Inflammatory macrophage treated with lipopolysaccharide for 1 hour (primary cell): ENCODE results near the gene KIRREL3.

Experiments
- DNase-seq, 2 donors: peaks; one replicate each; pipeline ENCODE4 v3.0.0-alpha.2; 2020 to 2022

KIRREL3 gene

DNA sequence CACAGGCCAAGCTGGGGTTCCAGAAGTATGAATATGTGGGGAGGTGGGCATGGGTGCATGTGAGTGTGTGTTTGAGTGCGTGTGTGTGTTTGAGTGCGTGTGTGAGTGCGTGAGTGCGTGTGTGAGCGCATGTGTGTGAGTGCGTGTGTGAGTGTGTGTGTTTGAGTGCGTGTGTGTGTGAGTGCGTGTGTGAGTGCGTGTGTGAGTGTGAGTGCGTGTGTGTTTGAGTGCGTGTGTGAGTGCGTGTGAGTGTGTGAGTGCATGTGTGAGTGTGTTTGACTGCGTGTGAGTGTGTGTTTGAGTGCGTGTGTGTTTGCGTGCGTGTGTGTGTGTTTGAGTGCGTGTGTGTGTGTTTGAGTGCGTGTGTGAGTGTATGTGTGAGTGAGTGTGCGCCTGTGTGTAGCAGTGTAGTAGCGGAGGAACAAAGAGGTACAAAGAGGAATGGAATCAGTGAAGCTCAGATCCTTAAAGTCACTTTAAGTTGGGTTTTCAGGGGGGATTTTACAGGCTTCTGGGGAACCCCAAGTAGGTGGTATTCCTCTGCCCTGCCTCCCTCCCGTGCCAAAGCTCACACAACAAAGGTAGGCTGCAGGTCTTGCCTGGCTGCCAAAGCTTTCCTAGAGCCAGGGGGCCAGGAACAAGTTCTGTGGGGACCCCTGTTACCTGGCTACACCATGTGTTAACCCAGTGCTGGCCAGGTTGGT lies 137.1 kb downstream of the KIRREL3 start:
- DNase-seq, result no peak

DNA sequence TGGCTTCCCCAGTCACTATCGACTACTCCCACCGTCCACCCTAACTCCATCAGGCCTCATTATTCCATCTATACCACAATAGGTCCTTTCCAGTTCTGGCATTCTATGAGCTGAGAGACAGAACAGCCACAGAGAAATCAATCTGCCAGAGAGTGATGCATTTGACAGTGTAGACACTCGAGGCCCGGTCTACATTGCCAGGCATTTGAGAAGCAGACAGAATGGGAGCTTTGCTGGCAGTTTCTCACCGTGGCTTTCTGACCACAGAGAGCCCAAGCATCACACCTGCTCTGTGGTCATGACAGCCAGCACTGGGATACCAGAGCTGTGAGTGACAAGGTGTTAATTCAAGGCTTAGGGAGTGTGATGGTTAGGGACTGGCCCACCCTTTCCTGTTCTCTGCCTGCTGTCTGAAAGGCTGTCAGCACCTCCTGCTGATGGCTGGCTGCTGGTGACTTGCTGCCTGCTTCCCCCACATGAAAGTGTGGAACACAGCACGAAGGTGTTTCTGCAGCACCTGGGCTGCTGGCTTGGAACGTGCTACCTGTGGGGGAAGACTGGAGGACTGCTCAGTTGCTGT lies 137.8 kb downstream of the KIRREL3 start:
- DNase-seq, result no peak

DNA sequence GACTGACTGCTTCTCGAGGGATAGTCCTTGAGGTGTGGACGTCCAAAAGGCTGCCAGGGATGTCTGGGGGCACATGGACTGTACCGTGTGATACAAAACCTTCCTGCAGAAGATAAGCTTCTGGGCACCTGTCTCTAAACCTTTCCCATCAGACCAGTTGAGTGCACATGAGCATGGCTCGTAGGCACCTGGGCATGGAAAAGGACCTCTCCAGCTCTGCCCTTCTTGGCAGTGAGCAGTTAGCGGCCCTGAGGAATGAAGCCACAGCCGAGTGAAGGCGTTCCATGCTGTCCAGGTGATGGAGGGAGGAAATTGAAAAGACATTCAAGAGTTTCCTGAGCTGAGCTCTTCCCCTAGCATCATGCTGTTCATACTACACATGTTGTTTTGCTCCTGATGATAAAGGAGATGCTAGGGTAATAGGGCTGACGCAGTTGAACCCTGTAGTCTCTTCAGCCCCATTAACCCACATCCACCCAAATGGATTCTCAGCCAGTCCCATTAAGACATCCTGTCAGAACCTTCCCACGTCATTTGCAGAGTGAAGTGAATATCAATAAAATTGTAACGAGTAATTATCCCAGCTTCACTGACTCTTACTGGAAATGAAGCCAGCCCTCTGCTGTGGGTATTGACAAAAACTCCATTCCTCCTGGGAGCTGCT lies 138.6 kb downstream of the KIRREL3 start:
- DNase-seq, result no peak

DNA sequence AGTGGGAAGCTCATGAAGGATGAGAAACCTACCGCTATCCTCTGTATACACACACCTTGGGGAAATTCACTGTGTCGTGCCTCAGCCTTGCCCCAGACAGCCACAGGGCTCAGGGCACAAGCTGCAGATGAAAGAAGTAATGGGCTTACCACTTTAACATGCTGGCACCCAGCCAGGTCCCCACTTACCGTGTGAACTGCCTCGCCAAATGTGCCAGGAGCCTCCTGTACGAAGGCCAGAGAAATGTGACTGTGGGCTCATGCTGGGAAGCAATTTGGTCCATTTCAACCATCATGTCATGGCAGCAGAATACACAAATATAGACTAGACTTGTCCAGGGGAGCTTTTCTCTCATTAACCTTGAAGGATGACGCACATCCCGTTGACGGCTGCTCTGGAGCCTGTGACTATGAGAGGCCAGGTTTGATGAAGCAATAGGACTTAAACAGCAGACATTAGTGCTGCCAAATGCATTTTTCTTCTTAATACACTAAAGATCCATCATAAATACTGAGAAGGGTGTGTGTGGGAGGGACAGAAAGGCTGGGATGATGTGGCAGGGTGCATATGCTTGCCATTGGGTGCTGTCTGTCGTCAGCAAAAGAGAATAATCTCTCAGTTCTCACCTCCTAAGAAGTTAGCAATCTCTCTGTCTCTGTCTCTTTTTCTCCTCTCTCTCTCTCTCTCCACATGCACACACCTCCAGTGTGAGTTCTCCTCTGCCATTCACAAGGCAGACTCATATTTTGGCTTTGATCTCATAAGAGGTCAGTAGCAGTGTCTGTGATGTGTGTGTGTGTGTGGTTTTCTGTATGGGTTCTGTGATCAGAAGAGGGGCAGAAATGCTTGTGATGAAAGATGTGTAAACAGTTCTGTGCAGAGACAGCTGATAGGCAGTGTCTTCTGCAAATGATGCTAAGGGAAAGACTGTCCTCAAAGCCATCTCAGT lies 142.4 kb downstream of the KIRREL3 start:
- no peak for DNase-seq

DNA sequence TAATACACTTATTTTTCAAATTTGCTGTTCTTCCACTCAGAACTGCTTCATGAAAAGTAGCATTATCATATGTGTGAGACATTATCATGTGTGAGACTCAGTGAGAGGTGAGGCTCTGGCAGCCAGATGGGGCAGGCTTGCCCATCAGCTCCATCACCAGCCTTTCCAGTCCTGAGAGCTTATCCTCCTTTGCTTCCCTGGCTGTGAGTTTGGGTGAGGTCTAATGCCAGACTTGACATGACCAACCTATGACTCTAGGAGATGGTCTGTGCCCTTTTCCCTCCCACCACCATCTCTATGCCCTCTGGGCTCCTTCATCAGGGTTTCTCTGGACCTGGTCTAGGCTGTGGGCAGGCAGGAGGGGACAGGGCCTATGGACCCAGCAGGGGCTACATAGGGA lies 145.0 kb downstream of the KIRREL3 start:
- no peak for DNase-seq

DNA sequence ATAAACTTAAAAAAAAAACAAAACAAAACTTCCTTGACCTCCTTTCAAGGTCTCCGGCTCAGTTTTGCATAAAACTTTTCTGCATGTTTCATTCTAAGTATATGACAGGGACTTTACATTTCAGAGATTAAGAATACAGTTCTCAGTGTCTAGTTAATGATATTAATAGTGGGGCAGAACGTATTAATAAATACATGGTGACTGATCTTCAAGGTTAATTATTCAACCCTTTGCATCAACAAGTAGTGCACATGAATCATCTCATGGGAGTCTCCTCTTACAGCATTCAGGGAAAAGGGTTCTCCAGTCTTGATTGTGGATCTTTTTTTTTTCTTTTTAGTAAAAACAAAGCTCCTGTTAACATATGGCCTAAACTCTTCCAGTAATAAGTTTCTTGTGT lies 146.8 kb downstream of the KIRREL3 start:
- no peak for DNase-seq

DNA sequence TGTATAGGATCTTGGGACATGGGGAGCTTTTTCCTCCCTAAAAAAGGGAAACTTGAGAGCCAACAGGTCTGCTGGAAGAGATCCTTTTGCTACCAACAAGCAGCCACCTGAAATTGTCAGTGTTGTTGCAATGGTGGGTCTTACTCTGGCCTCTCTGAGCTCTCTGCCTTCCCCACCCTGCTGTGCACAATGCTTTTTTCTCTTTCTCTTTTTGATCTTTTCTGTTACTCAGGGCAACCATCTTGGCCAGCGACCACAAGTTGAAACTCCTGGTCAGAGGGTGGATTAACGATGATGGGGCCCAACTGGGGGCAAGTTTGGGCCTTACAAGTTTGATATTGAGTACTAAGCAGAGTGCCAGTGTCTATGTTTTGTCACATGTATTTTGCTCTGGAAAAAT lies 155.8 kb downstream of the KIRREL3 start:
- no peak for DNase-seq

DNA sequence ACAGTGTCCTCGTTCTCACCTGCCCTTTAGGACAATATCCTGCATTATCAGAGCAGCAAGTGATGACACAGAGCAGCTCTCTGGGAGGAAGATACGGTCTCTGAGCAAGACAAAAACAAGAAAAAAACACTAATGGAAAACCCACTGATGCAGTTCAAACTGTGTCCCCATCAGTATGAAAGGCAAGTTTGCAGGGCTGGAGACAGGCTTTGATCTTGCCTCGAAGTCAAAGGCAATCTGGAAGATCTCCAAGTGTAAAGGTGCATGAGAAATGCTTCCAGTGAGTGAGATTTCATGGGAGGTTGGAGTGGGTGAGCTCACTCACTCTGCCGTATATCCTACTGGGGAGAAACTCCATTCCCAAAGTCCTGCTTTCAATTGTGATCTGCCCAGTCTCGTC lies 157.5 kb downstream of the KIRREL3 start:
- DNase-seq, result no peak

DNA sequence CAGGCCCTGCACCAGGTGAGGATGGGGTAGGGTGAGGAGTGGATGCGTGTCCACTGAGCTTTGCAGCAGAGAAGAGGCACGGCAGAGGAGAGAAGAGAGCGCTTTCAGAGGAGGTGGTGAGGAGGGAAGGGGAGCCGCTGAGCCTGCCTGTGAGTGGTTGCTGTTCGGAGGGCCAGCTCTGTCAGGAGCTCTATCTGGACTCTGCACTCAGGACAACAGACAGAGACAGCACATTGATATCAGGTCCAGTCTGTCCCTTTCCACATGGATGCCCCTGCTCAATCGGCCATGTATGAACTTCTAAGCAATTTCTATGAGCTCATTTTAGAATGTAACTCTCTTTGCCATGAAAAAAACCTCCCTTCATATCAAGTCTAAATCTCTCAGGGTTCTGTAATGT lies 158.6 kb downstream of the KIRREL3 start:
- no peak for DNase-seq

DNA sequence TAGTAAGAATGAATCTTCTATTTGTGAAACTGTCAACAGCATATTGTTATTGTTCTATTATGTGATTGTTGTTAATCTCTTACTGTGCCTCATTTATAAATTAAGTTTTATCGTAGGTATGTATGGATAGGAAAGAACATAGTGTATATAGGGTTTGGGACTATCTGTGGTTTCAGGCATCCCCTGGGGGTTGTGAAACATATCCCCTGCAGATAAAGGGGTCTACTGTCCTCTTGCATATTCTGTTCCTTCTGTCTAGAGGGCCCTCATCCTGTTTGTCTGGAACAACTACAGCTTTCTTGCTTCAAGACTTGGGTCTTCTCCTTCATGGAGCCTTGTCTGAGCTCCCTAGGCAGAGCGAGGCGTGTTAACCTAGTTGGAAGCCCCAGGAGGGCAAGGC lies 159.6 kb downstream of the KIRREL3 start:
- no peak for DNase-seq

DNA sequence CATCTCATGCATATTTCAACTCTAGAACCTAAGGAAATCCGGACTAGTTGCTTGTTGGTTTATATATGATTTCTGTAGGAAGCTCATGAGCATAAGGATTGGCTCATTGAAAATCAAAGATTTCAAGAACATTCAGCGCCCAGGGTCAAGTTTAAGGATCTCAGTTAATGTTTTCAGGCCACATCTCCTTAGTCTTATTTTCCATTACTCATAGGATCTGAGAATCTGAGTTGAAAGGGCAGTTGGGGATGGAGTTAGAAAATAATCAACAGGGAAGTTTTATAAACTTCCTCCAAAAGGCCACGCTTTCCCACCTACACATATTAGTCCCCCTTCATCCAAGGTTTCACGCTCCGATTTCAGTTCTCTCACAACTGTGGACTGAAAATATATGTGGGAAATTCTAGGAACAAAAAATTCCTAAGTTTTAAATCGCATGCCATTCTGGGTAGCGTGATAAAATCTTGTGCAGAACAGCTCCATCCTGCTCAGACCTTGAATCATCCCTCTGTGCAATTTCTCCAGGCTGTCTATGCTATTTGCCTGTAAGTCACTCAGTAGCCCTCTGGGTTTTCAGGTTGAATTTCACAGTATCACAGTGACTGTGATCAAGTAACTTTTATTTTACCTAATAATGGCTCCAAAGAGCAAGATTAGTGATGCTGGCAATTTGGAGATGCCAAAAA lies 160.2 kb downstream of the KIRREL3 start:
- no peak for DNase-seq

DNA sequence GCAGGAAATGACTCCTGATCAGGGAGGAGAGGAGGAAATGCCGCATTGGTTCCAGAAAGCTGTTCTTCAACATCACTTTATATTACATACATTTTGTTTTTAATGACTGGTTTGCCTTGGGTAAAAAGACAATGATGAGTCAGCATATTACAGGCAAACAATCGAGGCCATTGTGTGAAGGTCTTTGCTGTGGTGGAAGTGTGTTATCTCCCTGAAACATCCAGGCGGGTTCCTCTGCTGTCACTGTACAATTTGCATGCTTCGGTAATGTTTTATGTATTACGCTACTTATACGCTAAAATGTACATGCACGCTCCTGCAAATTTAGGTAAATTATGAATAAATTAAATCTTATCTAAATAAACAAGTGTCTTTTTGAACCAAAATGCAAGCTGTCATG lies 161.1 kb downstream of the KIRREL3 start:
- DNase-seq, result no peak

DNA sequence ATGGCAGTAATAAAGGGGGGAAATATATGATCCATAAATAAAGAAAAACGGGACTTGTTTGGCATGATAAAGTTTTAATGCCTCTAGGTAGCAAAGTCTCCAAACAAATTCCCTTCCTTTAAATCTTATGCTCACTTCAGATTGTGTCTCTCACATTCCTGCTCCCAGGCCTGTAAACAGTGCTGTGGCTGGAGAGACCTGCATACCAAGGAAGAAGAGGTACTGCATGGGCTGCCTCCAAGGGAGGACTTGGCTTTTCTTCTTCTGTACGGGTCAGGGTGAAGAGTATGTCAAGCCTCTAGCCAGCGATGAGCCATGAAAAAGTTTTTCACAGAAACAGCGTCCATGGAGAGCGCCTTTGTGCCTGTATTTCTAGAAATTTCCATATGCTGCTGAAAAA lies 161.8 kb downstream of the KIRREL3 start:
- DNase-seq, result no peak

DNA sequence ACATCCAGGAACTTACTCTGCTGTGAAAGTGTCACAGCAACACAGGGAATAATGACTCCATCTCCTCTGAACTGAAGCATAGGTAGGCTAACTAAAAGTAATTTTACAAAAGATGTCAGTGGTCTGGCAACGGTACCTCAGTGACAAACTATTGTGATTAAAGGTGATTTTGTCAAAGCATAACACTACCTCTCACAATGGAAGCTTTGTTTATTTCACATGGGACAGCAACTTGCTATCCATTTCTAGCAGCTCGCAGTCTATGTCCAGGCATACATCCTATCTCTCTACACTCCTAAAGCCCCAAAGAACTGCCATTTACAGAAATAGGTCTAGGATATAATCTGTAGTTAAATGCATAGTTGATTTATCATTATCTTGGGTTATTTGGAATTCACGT lies 163.0 kb downstream of the KIRREL3 start:
- DNase-seq, result no peak

DNA sequence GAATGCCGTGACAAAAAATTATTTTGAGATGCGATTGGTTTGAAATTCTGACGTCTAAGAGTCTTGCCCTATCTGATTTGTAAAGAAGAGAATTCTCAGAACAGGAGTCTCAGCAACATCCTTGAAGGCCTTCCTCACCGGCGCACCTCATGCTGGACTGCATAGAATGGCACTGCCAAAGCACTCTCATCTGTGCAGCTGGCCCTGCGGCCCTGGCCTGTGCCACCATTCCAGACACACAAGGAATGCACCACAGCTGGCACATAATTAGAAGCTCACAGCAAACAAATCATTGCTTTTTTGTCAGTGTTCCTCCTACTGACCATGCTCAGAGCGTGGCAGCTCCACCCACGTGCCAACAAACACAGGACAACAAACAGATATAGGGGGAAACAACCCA lies 166.0 kb downstream of the KIRREL3 start:
- DNase-seq, result no peak

DNA sequence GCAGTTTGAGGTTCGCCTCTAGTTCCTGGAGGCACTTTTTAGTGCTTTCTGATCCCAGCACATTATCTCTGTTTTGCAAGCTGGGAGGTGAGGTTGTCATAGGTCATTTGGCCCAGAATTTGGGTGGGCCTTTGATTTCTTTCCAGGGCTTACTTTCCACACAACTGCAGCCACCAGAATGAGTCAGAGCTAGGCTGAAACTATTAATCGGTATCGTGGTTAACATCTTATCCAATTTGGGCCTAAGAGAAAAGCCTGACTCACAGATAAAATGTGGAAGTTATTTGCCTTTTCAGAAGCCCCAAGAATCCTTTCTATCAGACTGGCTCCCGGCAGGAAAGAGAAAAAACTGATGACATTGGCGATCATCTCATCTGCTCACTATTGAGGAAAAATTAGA lies 166.4 kb downstream of the KIRREL3 start:
- DNase-seq, result no peak

DNA sequence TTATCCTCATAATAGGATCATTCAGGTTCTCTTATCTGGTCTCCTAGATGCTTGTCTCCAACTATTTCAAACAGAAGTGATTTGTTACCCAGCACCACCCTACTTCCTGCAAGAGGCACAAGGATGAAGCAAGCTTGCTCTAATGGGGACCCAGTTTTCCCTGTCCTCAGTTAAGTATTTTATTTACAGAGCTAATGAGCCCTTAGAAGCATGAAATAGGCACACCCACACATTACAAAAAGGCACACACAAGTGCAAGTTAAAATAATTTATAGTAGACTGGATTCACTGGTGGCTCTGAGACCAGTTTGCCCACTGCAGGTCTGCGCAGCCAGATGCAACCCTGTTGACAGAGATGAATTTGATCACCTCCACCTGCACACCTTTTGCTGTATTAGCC lies 167.5 kb downstream of the KIRREL3 start:
- DNase-seq, result no peak

DNA sequence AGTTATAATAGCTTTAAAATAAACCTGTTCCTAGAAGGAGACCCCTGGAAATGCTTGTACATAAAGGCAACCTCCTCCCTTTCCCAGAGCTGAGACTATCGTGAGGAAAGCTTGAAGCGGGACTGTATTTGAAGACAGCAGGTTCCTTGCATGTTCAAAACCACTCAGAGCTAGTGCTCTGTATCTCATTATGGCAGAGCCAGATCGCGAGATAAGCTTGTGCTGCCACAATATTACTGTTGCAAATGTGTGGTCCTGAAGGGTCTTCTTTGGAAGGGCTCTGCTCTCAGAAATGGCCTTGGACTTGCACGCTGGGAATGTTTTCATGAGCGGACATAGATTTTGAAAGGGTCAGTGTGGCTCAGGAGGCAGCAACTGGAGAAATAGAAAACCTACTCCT lies 168.2 kb downstream of the KIRREL3 start:
- no peak for DNase-seq

DNA sequence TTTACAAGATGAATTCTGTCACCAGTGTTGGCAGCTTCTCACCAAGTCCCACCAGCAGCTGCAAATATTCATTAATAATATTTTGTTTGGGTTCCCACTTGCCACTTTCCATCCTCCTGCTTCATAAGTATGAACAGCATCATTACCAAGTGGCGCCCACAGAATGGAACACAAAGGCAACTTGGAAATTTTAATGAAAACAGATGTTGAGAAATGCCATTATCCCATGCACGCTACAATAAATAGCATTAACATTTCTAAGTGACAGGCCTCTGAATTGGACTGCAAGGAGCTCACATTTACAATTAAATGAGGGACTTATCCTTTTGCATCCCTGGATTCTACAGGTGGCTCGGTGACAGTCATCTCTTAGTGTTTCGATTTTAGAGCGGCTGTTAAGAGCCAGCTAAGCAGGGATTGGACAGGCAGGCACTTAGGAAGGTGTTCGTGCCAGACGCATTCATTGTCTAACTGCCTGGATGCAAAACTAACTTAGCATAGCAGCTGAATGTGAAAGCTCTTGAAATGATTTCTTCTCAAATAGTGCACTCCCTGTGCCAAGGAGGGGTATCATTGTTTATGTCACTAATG lies 170.3 kb downstream of the KIRREL3 start:
- no peak for DNase-seq

DNA sequence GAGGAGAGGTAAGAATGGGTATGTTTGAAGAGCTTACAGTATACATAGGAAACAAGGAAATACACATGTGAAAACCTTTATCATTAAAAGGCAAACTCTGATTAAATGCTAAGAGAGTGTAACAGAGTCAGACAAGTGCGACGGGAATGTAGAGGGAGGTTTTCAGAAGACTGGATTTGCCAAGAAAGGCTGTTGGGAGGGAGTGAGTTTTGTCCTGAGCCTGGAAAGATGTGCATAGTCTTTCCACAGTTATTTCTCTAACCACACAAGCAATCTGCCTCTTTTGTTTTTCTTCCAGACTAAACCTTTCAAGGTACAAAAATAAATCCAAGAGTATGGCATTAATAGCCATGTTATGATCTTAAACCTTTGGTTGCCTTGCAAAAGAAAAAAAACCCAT lies 170.9 kb downstream of the KIRREL3 start:
- no peak for DNase-seq

DNA sequence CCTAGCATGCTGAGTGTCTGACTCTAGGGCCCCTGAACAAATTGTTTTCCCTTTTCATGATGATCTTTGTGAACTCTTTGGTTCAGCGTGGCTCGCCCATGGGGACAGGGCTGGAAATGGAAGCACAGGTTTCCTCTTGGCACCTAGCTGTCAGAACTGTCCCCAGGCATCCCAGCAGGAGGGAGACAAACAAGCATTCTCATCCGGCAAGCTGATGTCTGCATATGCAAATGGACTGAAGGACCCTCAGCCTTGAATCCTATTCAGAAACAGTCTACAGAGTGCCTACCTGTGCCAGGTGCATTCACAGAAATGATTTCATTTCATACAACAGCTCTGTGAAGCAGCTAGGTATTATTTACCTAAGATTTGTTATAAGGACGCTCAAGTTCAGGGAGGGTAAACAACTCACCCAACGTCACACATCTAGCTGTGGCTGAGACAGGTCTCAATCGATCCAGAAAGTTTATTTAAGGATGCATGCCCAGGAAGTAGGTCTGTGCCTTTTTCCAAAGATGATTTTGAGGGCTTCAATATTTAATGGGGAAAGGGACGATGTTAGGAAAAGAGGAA lies 176.4 kb downstream of the KIRREL3 start:
- DNase-seq, result no peak

DNA sequence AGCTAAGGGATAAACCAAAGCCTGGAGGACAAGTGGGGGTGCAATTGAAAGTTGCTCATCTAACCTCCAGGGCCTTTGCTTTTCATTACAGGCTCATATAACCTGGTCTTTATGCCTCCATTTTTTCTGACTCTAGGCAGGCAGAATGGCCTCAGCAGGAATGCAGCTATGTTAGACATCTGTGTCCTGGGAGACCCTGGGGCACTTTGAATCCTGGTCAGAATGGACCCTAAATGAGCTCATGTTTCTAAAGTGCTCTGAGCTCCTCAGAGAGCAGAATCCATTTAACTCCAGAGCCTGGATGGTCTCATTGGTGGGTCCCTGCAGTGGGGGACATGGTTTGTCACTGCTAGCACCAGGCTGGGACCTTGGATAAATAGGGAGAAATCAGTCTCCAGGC lies 177.3 kb downstream of the KIRREL3 start:
- DNase-seq, result no peak
